GM21737 (cell line): ENCODE measurements around the gene SLC25A22.

Source experiments
- ATAC-seq: cut with Tn5 transposase; IDR thresholded peaks from one replicate; pipeline ENCODE4 v1.9.1; 2021; ENCODE audit warnings: mild to moderate bottlenecking, moderate library complexity; ENCODE audit not compliant: unreplicated experiment

SLC25A22 gene

GRCh38 chr11:798093-798713 is at the start of gene SLC25A22:
Gene SLC25A22, minus strand, starts transcription at chr11:798281. Its CDS starts 3,275 bp downstream, at chr11:795006.
- peak; percentile 46 for ATAC-seq

DNA sequence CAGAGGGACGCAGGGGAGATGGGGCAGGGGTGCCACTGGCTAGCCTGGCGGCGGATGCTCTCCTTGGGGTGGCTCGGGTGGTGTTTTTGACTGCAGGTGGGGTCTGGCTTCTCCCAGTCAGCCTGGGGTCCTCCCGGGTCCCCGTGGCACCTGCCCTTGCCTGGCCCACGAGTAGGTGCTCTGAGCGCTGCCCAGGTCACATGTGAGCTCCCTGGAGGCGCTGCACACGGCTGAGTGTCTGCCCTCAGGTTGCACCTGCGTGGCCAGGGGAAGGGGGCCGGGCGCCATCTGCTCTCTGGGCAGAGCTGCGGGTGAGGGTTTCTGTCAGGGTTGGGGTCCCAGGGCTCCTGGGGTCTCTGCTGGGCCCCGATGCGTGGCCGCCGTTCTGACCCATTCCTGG is 49.8 kb upstream of the SLC25A22 start:
- ATAC-seq: no peak

DNA sequence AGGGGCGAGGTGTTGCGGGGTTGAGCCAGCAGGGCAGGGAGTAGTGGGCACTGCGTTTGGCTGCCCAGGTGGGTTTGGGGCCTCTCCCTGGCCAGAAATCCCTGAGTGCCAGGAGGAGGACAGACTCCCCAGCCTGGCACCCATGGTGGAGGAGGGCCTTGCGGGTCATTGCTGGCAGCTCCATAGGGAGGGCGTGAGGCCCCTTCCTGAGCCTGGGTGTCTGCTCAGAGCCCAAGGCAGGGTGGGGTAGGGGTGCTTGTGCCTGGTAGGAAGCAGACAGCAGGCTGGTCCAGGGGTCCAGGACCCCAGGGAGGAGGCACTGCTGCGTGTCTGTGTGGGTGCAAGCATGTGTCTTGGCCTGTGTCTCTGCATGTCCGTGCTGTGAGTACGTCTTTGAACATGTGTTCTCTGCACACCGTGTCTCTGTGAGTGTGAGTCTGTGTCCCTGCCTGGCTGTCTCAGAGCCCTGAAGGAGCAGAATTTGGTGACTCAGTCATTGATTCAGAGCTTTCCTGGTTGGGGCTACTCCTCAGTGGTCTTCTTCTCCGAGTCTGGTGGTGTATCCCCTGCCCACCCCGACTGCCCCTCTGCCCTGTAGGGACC is 48.5 kb upstream of the SLC25A22 start:
- no peak for ATAC-seq

- no peak for ATAC-seq
Measured at GRCh38 chr11:845872-846495, 47.9 kb upstream of the SLC25A22 start.

- ATAC-seq: no peak
Measured at GRCh38 chr11:844693-845644, 46.9 kb upstream of the SLC25A22 start.

DNA sequence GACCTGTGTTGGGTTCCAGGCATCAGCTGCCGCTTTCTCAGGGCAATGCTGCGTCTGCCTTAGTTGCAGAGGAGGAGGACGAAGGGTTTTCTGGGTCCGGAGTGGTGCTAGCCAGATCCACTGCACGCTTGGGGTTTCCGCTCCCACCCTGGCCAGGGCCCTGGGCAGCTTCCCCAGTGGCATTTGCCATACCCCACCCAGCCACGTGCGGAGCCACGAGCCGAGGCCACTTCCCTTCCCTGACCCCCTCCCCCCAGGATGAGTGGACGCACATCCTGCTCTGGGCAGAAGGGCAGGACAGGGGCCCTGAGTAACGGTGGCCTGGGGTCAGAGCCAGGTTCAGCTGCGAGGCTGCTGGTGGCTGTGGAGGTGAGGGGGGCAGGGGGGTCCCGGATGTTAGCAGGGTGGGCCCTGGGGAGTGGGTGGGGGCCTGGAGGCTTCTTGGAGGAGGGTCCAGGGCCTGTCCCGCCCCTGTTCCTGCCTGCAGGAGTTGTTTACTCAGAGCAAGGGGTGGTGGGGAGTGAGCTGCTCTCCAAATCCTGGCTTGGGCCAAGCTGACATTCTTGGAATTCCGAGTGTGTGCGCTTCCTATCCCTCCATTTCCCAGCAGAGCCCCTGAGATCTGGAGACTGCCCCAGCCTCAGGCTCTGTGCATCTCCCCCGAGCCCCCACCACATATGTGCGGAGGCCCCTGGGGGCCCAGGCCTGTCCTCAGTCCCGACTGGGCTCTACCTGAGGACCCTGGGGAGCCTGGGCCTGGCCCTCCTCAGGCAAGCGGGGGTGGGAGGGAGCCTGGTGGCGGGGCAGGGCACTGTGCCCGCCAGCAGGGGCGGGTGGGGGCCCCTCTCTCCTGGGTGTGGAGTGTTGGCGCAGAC is 46.0 kb upstream of the SLC25A22 start:
- no peak for ATAC-seq

DNA sequence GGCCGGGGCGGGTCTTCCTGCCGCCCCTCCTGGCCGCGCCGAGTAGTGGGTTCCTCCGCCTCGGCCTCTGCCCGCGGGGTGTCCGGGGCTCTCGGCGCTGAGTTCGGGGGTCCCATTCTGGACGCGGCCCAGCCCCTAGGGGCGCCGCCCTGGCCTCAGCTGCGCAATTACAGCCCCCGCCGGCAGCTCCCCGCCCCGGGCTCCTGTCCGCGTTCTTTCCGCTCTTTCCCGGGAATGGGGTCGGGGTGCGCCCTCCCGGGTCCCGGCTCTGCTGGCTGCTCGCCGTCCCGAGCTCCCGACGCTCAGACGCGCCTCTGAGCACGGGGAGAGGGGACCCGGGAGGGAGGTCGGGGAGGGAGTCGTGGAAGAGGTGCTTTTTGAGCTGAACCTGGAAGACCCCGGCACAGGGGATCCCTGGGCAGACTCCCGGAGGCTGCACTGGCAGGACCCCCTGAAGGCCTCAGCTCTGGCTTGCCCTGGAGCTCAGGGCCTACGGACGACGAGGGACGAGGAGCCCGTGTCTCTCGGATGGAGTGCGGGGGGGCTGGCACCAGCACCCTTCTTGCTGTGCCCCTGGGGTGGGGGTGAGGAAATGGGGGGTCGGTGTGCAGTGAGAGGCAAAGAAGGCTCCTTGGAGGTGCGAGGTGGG is 45.1 kb upstream of the SLC25A22 start:
- ATAC-seq: no peak

DNA sequence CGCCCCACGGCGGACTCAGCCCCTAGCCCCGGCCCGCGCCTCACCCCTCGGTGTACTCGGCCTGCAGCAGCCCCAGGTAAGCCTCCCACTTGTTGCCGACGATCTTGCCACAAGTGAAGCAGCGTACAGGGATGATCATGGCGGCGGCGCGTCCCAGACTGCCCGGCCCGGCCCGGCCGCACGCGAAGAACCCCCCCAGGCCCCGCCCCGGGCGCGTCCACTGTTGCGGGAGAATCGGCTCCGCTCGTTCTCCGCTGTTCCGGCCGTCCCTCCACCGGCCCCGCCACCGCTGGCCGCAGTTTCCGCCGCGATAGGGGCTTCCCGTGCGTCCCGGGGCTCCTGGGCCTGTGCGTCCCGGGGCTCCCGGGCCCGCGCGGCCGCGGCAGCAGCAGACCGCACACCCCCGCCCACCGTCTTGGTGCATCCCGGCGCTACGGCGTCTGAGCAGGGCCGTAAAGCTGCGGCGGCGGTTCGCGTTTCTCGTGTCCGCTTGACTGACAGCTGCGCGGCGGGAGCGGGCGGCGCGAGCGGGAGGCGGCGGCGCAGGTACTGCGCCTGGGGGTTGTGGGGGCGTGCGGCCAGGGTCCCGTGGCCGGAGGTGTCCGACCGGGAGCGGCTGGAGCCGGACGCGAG is 44.4 kb upstream of the SLC25A22 start, which contains the start of the genes POLR2L and TSPAN4:
TSS of gene POLR2L (minus strand) at position 160 of the 633 bp plus-strand sequence. CDS start at position 139, 21 bp downstream.
TSS of gene TSPAN4 (plus strand) at position 483 of the 633 bp plus-strand sequence. CDS start 7,453 bp downstream, outside the sequence.
- peak; percentile 52 for ATAC-seq

DNA sequence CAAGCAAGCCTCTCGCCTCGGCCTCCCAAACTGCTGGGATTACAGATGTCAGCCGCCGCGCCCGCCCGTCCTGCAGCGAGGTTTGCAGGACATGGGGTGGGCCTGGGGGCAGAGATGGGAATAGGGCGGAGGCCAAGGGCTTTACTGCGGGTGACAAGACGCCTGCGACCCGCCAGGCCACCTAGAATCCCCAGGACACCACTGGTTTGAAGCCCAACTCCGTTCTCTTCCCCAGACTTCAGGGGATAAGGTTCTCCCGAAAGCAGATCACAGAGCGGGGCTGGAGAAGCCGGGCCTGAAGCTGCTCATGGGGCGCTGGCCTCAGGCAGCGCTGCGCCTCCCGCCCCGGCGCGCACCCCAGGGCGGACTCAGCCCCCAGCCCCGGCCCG is 43.9 kb upstream of the SLC25A22 start:
- ATAC-seq: no peak

DNA sequence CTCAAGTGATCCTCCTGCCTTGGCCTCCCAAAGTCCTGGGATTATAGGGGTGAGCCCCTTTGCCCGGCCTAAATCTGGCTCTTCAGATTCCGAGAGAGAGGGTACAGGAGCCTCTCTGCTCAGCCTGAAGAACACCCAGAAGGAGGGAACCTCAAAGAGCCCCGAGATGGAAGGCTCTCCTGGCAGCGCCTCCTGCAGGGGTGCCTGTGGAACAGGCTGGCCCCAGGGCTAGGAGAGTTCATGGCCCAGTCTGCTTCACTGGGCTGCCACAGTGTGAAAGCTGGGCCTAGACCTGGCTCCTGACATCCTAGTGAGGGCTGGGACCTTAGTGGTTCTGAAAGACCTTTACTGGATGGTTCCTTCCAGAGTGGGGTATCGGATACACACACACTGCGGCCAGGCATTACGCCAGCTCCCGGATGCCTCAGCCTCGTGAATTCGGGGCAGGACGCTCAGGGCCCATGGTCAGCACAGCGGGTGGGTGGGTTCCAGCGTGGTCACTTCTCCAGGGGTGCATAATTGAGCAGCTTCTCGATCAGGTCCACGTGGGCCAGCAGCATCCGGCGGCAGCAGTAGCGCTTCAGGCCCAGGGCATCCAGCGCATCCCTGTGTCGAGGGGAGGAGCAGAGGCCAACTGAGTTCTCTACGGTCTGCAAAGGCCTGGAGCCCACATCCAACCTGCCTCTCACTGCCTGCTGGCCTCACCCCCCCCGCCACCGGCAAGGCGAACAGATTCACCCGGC is 42.0 kb upstream of the SLC25A22 start:
- ATAC-seq: no peak

GRCh38 chr11:839280-839623 is 41.2 kb upstream of the SLC25A22 start:
- no peak for ATAC-seq

DNA sequence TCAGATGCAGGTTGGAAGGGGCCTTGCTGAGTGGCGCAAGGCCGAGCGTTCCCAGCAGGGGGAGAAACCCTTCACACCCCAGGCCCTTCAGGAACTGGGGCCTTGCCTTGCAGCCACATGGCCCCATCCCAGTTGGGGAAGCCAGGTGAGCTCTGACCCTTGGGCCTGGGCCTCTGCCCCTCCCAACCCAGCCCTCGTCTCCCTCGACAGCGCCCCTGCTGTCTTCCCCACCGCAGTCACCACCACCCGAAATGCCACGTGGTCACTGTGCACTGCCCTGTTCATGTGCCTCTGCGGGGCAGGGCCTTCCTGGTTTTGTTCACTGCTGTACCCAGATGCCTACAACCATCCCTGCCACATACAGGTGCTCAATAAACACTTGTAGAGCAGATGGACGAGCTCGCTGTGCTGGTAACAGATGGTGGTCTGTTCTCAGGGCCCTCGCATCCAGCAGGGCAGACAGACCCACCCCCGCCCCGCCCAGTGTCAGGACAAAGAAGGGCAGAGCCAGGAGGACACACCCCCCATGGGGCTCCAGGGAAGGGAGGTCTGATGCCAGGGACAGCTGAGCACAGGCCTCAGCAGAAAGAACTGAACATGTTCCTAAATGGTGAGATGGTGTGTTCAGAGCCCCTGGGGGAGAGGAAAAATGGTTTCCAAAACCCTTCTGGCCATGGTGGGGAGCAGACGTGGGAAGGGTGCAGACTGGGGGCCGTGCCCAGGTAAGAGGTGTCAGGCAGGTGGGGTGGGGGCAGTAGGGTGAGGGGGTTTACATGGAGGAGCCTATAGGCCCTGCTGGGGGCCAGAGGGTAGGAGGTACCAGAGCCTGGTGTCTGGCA is 40.6 kb upstream of the SLC25A22 start:
- ATAC-seq: no peak

DNA sequence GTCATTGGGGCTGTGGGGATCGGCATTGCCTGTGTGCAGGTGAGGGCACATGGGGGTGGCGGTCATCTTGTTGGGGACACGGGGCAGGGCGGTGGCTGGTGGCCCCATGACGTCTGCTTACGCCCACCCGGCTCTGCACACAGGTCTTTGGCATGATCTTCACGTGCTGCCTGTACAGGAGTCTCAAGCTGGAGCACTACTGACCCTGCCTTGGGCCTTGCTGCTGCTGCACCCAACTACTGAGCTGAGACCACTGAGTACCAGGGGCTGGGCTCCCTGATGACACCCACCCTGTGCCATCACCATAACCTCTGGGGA is 39.9 kb upstream of the SLC25A22 start:
- ATAC-seq: no peak

GRCh38 chr11:837189-837989 is 39.3 kb upstream of the SLC25A22 start:
- no peak for ATAC-seq

DNA sequence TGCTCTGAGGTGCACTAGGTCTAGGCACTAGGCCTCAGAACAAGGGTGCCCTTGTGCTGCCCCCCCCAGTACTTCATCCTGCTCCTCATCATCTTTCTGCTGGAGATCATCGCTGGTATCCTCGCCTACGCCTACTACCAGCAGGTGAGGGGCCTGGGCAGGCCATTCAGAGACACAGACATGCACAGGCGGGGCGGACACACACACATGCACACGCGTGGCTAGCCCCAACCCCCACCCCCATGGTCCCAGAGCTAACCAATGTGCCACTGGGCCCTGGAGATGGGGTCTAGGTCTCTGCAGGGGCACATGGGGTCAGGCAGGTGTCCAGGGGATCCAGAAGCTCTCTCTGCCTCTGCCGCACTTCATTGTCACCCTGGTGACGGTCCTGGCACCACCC is 38.6 kb upstream of the SLC25A22 start:
- no peak for ATAC-seq

DNA sequence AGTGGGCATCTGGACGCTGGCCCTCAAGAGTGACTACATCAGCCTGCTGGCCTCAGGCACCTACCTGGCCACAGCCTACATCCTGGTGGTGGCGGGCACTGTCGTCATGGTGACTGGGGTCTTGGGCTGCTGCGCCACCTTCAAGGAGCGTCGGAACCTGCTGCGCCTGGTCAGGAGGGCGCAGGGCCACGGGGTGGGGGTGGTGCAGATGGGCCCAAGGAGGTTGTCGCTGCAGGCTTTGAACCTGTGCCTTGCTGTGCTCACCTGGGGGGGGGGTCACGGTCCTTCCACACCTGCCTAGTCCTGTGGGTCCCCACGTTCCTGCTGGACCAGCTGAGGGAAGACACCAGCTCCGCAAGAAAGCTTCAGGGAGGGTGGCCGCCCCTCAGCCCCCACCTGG is 38.2 kb upstream of the SLC25A22 start:
- no peak for ATAC-seq
